ENCODE measurements around the gene ATG13.
"Not testable (repeated sequence)": the region's sequence is repeated elsewhere in the genome, so short reads cannot be mapped to it uniquely, and the experiment has no call there.

The ATG13 gene

DNA sequence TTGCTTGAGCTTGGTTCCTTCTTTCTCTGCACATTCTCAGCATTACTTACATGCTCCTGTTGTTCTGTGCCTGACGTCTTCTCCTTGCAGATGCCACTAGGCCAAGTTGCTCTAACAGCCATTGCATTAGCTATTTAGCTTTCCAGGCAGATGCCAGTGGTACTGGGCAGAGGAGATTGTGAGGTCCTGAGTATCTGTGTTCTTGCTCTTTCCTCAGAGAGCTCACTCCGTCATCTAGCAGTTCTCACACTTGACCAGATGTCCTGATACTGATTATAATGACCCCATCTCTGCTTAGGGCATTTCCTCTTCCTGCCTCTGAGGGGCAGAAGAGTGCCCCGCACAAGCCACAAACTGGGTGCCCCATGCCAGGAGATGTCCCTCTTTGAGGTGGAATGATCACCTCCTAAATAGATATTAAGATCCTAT, 52.4 kb downstream of the ATG13 start:
- no peaks in the 10 kb centered on the region for H3K9me3 ChIP-seq (ENCODE audit: control insufficient read depth, insufficient read depth, low read depth, low read length)
- CTCF ChIA-PET, result interaction anchor here (0.6 to 1.7 kb wide), 7 partner anchors 10 to 287 kb away, joined by 3 to 6 read pairs (median 4); no protein-coding TSS in a partner anchor
- H3K4me1 ChIP-seq (ENCODE audit: control insufficient read depth, insufficient read depth, low read length), result no peaks in the 10 kb centered on the region
- POLR2A ChIA-PET, result no interaction called here
- no peak overlapping the region for H3K4me3 ChIP-seq (ENCODE audit: low read depth, low read length)
- peaks cover 0 to 92% of the 10 kb centered on the region in 2 experiments; a peak in 1 of 3 replicates for H3K36me3 ChIP-seq (ENCODE audit: control insufficient read depth in 2 of 2, insufficient read depth in 1 of 2, low read length in 2 of 2)
- TF ChIP-seq KLF10 (tag by site-specific recombination; IDR thresholded peaks at IDR 0.05), result no peak
- 0 out of 2 replicates have a peak, but pooled peaks have one; percentile 4 for TF ChIP-seq ZNF654 (tag by site-specific recombination; IDR thresholded peaks at IDR 0.05; ENCODE audit: low read depth)
- H3K27ac ChIP-seq (ENCODE audit: extremely low read depth, low read depth, low read length), result no peak overlapping the region

DNA sequence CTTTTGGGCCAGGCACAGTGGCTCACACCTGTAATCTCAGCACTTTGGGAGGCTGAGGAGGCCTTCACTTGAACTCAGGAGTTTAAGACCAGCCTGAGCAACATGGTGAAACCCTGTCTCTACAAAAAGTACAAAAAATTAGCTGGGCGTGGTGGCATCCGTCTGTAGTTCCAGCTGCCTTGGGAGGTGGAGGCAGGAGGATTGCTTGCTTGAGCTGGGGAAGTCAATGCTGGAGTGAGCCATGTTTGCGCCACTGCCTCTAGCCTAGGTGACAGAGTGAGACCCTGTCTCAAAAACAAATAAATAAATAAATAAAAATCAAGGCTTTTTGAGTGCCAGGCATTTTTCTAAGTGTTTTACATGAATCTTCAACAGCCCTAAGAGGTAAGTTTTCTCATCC, 53.2 kb downstream of the ATG13 start:
- H3K36me3 ChIP-seq (ENCODE audit: control insufficient read depth in 2 of 2, insufficient read depth in 1 of 2, low read length in 2 of 2), result peaks cover 0 to 84% of the 10 kb centered on the region in 2 experiments; a peak in 1 of 3 replicates
- H3K27ac ChIP-seq (ENCODE audit: extremely low read depth, low read depth, low read length); H3K9me3 ChIP-seq (ENCODE audit: control insufficient read depth, insufficient read depth, low read depth, low read length); H3K4me1 ChIP-seq (ENCODE audit: control insufficient read depth, insufficient read depth, low read length); H3K4me3 ChIP-seq (ENCODE audit: low read depth, low read length); POLR2A ChIA-PET: not testable (repeated sequence)
- CTCF ChIA-PET, result interaction anchor here (1.1 to 1.7 kb wide), 3 partner anchors 17 to 287 kb away, joined by 3 to 6 read pairs (median 4); no protein-coding TSS in a partner anchor

DNA sequence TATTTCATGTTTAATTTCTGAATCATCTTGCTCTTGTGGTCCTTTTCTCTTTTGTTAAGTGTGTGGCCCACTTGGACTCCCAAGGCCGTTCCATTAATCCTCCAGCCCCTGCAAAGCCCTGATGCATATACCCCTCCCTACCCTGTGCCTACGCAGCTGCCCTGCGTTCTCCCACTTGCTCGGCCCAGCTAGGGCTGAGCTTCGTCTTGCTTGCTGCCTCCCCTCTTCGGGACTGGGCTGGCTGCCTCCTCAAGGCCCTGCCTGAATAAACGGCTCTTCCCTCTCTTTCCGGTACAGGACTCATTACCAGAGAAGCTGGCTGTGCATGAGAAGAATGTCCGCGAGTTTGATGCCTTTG, 54.6 kb downstream of the ATG13 start:
- CTCF ChIA-PET, result no interaction called here

GRCh38 chr11:46672381-46672839, 55.1 kb downstream of the ATG13 start:
- no peaks in the 10 kb centered on the region for H3K9me3 ChIP-seq (ENCODE audit: control insufficient read depth, insufficient read depth, low read depth, low read length)
- POLR2A ChIA-PET, result no interaction called here
- no peaks in the 10 kb centered on the region for H3K4me1 ChIP-seq (ENCODE audit: control insufficient read depth, insufficient read depth, low read length)
- no peak overlapping the region for H3K4me3 ChIP-seq (ENCODE audit: low read depth, low read length)
- H3K36me3 ChIP-seq (ENCODE audit: control insufficient read depth in 2 of 2, insufficient read depth in 1 of 2, low read length in 2 of 2), result peaks cover 0 to 71% of the 10 kb centered on the region in 2 experiments; a peak in 1 of 3 replicates
- CTCF ChIA-PET, result no interaction called here
- no peak overlapping the region for H3K27ac ChIP-seq (ENCODE audit: extremely low read depth, low read depth, low read length)
- TF ChIP-seq ZSCAN16 (tag by site-specific recombination; IDR thresholded peaks at IDR 0.05), result no peak
- 0 out of 2 replicates have a peak, but pooled peaks have one; percentile 29 for TF ChIP-seq ZIC2 (tag by site-specific recombination; IDR thresholded peaks at IDR 0.05)
- TF ChIP-seq ZNF335 (tag by site-specific recombination; conservative IDR thresholded peaks at IDR 0.05), result peak; percentile 56
- TF ChIP-seq ZNF174 (tag by site-specific recombination; IDR thresholded peaks at IDR 0.05), result no peak
- no peak for TF ChIP-seq ZNF341 (tag by site-specific recombination; IDR thresholded peaks at IDR 0.05; ENCODE audit: low read depth)
- TF ChIP-seq GFI1B (tag by site-specific recombination; IDR thresholded peaks at IDR 0.05), result no peak

More for the DNA sequence above, 54.6 kb downstream of the ATG13 start:
- POLR2A ChIA-PET, result no interaction called here
- peaks cover 0 to 76% of the 10 kb centered on the region in 2 experiments; a peak in 1 of 3 replicates for H3K36me3 ChIP-seq (ENCODE audit: control insufficient read depth in 2 of 2, insufficient read depth in 1 of 2, low read length in 2 of 2)
- no peak overlapping the region for H3K4me3 ChIP-seq (ENCODE audit: low read depth, low read length)
- H3K4me1 ChIP-seq (ENCODE audit: control insufficient read depth, insufficient read depth, low read length), result no peaks in the 10 kb centered on the region
- no peak overlapping the region for H3K27ac ChIP-seq (ENCODE audit: extremely low read depth, low read depth, low read length)
- no peaks in the 10 kb centered on the region for H3K9me3 ChIP-seq (ENCODE audit: control insufficient read depth, insufficient read depth, low read depth, low read length)
- no peak for TF ChIP-seq ZNF785 (tag by site-specific recombination; IDR thresholded peaks at IDR 0.05)
- TF ChIP-seq GFI1B (tag by site-specific recombination; IDR thresholded peaks at IDR 0.05), result no peak
- TF ChIP-seq ZNF133 (tag by site-specific recombination; IDR thresholded peaks at IDR 0.05), result no peak
- TF ChIP-seq PRDM6 (tag by site-specific recombination; IDR thresholded peaks at IDR 0.05), result no peak
- no peak for TF ChIP-seq ZNF214 (tag by site-specific recombination; IDR thresholded peaks at IDR 0.05; ENCODE audit: borderline replicate concordance)
- TF ChIP-seq ZNF768 (tag by site-specific recombination; IDR thresholded peaks at IDR 0.05), result no peak
- no peak for TF ChIP-seq ZNF114 (tag by site-specific recombination; IDR thresholded peaks at IDR 0.05)
- TF ChIP-seq, protein P1, sequence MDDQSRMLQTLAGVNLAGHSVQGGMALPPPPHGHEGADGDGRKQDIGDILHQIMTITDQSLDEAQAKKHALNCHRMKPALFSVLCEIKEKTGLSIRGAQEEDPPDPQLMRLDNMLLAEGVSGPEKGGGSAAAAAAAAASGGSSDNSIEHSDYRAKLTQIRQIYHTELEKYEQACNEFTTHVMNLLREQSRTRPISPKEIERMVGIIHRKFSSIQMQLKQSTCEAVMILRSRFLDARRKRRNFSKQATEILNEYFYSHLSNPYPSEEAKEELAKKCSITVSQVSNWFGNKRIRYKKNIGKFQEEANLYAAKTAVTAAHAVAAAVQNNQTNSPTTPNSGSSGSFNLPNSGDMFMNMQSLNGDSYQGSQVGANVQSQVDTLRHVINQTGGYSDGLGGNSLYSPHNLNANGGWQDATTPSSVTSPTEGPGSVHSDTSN (CRISPR knock-in tag; IDR thresholded peaks at IDR 0.05), result no peak
- no peak for TF ChIP-seq MYNN (tag by site-specific recombination; IDR thresholded peaks at IDR 0.05; ENCODE audit: borderline replicate concordance)
- no peak for TF ChIP-seq ZNF561 (tag by site-specific recombination; IDR thresholded peaks at IDR 0.05; ENCODE audit: borderline replicate concordance)
- TF ChIP-seq ZNF140 (tag by site-specific recombination; IDR thresholded peaks at IDR 0.05), result no peak
- TF ChIP-seq REPIN1 (tag by site-specific recombination; IDR thresholded peaks at IDR 0.05; ENCODE audit: low read depth), result no peak

All from HEK293 (cell line).